Fibroblast of lung (primary cell): ENCODE data around the gene LRRIQ1. TPM values are rescaled to one million over a fixed set of nuclear protein-coding genes. Genes with fewer than 3 reads are reported as not detected.

ENCODE experiments used
- DNase-seq, 2 donors: peaks; one replicate each; pipeline versions ENCODE4 v3.0.0 to v3.0.0-alpha.2; 2010; ENCODE audit warnings: low read depth in 2 of 2
- H2AFZ ChIP-seq: 2 replicates; pipeline ENCODE4 v1.5.1; 2012; ENCODE audit warnings: low read length, control low read depth, inconsistent platforms
- H3K27ac ChIP-seq: 2 replicates; pipeline ENCODE4 v1.5.1; 2011; ENCODE audit warnings: low read length, control low read depth; ENCODE audit not compliant: insufficient read depth
- H3K27me3 ChIP-seq: 2 replicates; pipeline ENCODE4 v1.5.1; 2011; ENCODE audit warnings: mild to moderate bottlenecking, low read length; ENCODE audit not compliant: control insufficient read depth, insufficient read depth
- H3K36me3 ChIP-seq: 2 replicates; pipeline ENCODE4 v1.5.1; 2011; ENCODE audit warnings: low read length; ENCODE audit not compliant: control insufficient read depth, insufficient read depth
- H3K4me1 ChIP-seq: 2 replicates; pipeline ENCODE4 v1.5.1; 2011; ENCODE audit warnings: low read length; ENCODE audit not compliant: control insufficient read depth, insufficient read depth; ENCODE audit errors: extremely low read depth
- H3K4me2 ChIP-seq: 2 replicates; pipeline ENCODE4 v1.5.1; 2011; ENCODE audit warnings: low read length, control low read depth; ENCODE audit not compliant: insufficient read depth; ENCODE audit errors: extremely low read depth
- H3K4me3 ChIP-seq, 4 experiments: fragments of 200-600 bp in 1 of 4; sonication (generic) in 1 of 4; replicated peaks in 1 of 4; 2 replicates each; pipeline ENCODE4 v1.5.1; 2011 to 2016; ENCODE audit warnings: low read length in 4 of 4, low read depth in 3 of 4, mild to moderate bottlenecking in 3 of 4, control low read depth in 2 of 4, inconsistent platforms in 1 of 4, mixed read lengths in 1 of 4; ENCODE audit not compliant: insufficient read depth in 1 of 4; ENCODE audit errors: control extremely low read depth in 1 of 4
- H3K79me2 ChIP-seq: 2 replicates; pipeline ENCODE4 v1.5.1; 2012; ENCODE audit warnings: mild to moderate bottlenecking, low read length, inconsistent platforms; ENCODE audit not compliant: control insufficient read depth, insufficient read depth
- H3K9ac ChIP-seq: 2 replicates; pipeline ENCODE4 v1.5.1; 2011; ENCODE audit warnings: mild to moderate bottlenecking, low read length, control low read depth; ENCODE audit not compliant: insufficient read depth
- H3K9me3 ChIP-seq: 2 replicates; pipeline ENCODE4 v1.5.1; 2012; ENCODE audit warnings: low read depth, low read length; ENCODE audit not compliant: control insufficient read depth, insufficient read depth
- H4K20me1 ChIP-seq: 2 replicates; pipeline ENCODE4 v1.5.1; 2011; ENCODE audit warnings: low read length; ENCODE audit not compliant: control insufficient read depth, insufficient read depth; ENCODE audit errors: extremely low read depth
- CTCF ChIP-seq, 2 donors: IDR thresholded peaks in 1 of 2; conservative IDR thresholded peaks in 1 of 2; 1 replicate in 1 of 2; 2 replicates in 1 of 2; pipeline ENCODE4 v1.5.1; 2011 to 2012; ENCODE audit warnings: low read length in 2 of 2, control low read depth in 1 of 2, inconsistent platforms in 1 of 2, low read depth in 1 of 2, mild to moderate bottlenecking in 1 of 2
- EZH2 ChIP-seq: IDR thresholded peaks from 2 replicates; pipeline ENCODE4 v1.5.1; 2012; ENCODE audit warnings: low read length, control low read depth, mild to moderate bottlenecking; ENCODE audit errors: missing control alignments
- polyA plus RNA-seq, 2 donors: library from polyadenylated mRNA; depleted of rRNA in 1 of 2; stranded (reverse) in 1 of 2; unstranded in 1 of 2; fragments of >200 nt; gene quantifications; 2 replicates each; pipeline ENCODE4 v1.2.1, GENCODE V29; 2011 to 2012; ENCODE audit warnings: missing spikeins in 1 of 2
- total RNA-seq: library from RNA; depleted of rRNA; stranded (reverse); fragments of >200 nt; gene quantifications from 2 replicates; pipeline ENCODE4 v1.2.1, GENCODE V29; 2014

Gene LRRIQ1
- total and polyA plus RNA-seq, 2 donors (not counting 1 experiment from before 2014, with no cell fraction given) = under 0.01 to 0.33 TPM

- Histone ChIP-seq H4K20me1 (no peaks in the 10 kb centered on the region), H3K36me3 (no peaks in the 10 kb centered on the region), H3K27me3 (no peaks in the 10 kb centered on the region), H3K27ac (no peak overlapping the region), H3K4me2 (no peak overlapping the region), H3K4me3 (no peak overlapping the region), H2AFZ (no peak overlapping the region), H3K4me1 (no peaks in the 10 kb centered on the region), H3K79me2 (no peaks in the 10 kb centered on the region), H3K9me3 (no peaks in the 10 kb centered on the region), H3K9ac (no peak overlapping the region)
- no peak for TF ChIP-seq CTCF (conservative IDR thresholded peaks at IDR 0.05 in 1 of 2, IDR thresholded peaks at IDR 0.05 in 1 of 2; ENCODE audit: low read depth in 1 of 2, low read length in 2 of 2)
- no peak for TF ChIP-seq EZH2
- DNase-seq = no peak
Measured at GRCh38 chr12:85065837-85066482, 29.8 kb downstream of the LRRIQ1 start.

- Histone ChIP-seq H3K4me1 (no peaks in the 10 kb centered on the region), H3K36me3 (no peaks in the 10 kb centered on the region), H3K27ac (no peak overlapping the region), H3K4me2 (no peak overlapping the region), H3K9me3 (no peaks in the 10 kb centered on the region), H3K27me3 (no peaks in the 10 kb centered on the region), H3K4me3 (no peak overlapping the region), H3K9ac (no peak overlapping the region), H2AFZ (no peak overlapping the region), H4K20me1 (no peaks in the 10 kb centered on the region), H3K79me2 (no peaks in the 10 kb centered on the region)
- TF ChIP-seq EZH2 = no peak
- TF ChIP-seq CTCF (conservative IDR thresholded peaks at IDR 0.05 in 1 of 2, IDR thresholded peaks at IDR 0.05 in 1 of 2; ENCODE audit: low read depth in 1 of 2, low read length in 2 of 2) = no peak
- peak in 1 of 2 donors; percentile 45 for DNase-seq
Measured at GRCh38 chr12:85072826-85073225, 36.7 kb downstream of the LRRIQ1 start.

DNA sequence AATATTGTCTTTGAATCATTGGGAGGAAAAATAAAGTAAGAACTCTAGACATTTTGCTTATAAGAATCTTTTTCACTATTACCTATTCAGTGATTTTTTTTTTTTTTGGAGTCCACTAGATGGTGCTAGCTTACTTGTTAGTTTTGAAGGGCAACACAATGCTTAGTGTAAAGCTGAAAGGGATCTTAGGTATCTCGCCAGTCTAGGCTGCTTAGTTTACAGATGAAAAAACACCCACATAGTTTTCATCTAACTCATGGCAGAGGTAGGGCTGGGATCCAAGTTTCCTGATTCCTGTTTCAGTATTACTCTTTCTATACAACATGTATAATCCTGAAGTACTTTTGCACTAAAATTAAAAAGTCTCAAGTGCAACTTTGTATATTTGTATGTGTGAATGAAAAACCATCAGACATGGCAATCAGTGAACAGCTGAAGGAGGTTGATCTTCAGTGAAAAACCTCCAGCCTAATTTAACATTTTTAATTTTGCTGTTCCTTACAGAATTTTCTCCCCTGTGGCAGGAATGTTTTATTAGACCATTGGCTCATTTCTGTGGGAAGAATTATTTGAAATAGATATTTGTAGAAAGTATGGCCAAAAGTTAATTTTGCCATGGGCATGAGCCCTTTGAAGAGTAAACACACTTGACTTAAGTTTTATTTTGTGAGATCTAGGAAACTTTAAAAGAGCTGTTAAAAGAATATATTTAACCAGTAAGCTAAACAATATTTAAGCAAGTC is 40.7 kb downstream of the LRRIQ1 start:
- no peaks in the 10 kb centered on the region for H3K27me3 ChIP-seq
- peak; percentile 83 to 94 for DNase-seq
- H3K4me1 ChIP-seq = no peaks in the 10 kb centered on the region
- no peak overlapping the region for H3K4me2 ChIP-seq
- no peak overlapping the region for H3K4me3 ChIP-seq
- no peaks in the 10 kb centered on the region for H3K36me3 ChIP-seq
- no peak overlapping the region for H3K27ac ChIP-seq
- H3K79me2 ChIP-seq = no peaks in the 10 kb centered on the region
- no peaks in the 10 kb centered on the region for H4K20me1 ChIP-seq
- no peak overlapping the region for H3K9ac ChIP-seq
- H3K9me3 ChIP-seq = no peaks in the 10 kb centered on the region
- H2AFZ ChIP-seq = no peak overlapping the region
- TF ChIP-seq CTCF (conservative IDR thresholded peaks at IDR 0.05 in 1 of 2, IDR thresholded peaks at IDR 0.05 in 1 of 2; ENCODE audit: low read depth in 1 of 2, low read length in 2 of 2) (peak; percentile 48 to 59), EZH2 (no peak)
